HFFc6 (cell line): ENCODE results near the gene CAMK2G. TPM values are rescaled to one million over a fixed set of nuclear protein-coding genes. Genes with fewer than 3 reads are reported as not detected.

Experiments used
- DNase-seq: peaks from one replicate; pipeline ENCODE4 v3.0.0-alpha.2; 2018
- H3K27ac Mint-ChIP-seq: 2 replicates; pipeline ENCODE4 v1.8.0; 2020; ENCODE audit warnings: mild to moderate bottlenecking, mixed read lengths
- H3K27me3 Mint-ChIP-seq: 2 replicates; pipeline ENCODE4 v1.8.0; 2021; ENCODE audit warnings: mild to moderate bottlenecking, moderate library complexity, mixed read lengths; ENCODE audit not compliant: insufficient read depth
- H3K36me3 Mint-ChIP-seq: 2 replicates; pipeline ENCODE4 v1.8.0; 2021; ENCODE audit warnings: low read depth, mixed read lengths
- H3K4me1 Mint-ChIP-seq: 2 replicates; pipeline ENCODE4 v1.8.0; 2020; ENCODE audit warnings: low read depth, mixed read lengths
- H3K4me3 Mint-ChIP-seq: 2 replicates; pipeline ENCODE4 v1.8.0; 2020; ENCODE audit warnings: mild to moderate bottlenecking, moderate library complexity, mixed read lengths
- H3K9me3 Mint-ChIP-seq: 2 replicates; pipeline ENCODE4 v1.8.0; 2020; ENCODE audit warnings: mild to moderate bottlenecking, mixed read lengths
- CTCF ChIP-seq: fragments of 200-600 bp; sonication (generic); IDR thresholded peaks from 2 replicates; pipeline ENCODE4 v1.5.0; 2021; ENCODE audit warnings: antibody characterized with exemption, mild to moderate bottlenecking
- total RNA-seq, 6 experiments: library from RNA; stranded (reverse); fragmentation: NEBNext Ultra II Directional; extraction: Animal tissue kit (Norgen Biotek cat#: 25700); gene quantifications; 2 replicates in 1 of 6; 3 replicates in 5 of 6; pipeline ENCODE4 v1.2.3, GENCODE V29; 2021

The CAMK2G gene
- total RNA-seq, 6 experiments from 2014 or later: 24.6 to 33.1 (median 28.1) TPM

- Mint-ChIP-seq H3K27ac (peak within 1 kb of the TSS; percentile 98), H3K27me3 (peaks cover 2% of the 10 kb centered on the region), H3K9me3 (peaks cover 4% of the 10 kb centered on the region; the same call in 1 of the 2 replicates), H3K4me1 (peaks cover 71% of the 10 kb centered on the region), H3K36me3 (peaks cover 35% of the 10 kb centered on the region), H3K4me3 (peak within 1 kb of the TSS; percentile 95)
- TF ChIP-seq CTCF: no peak
- no peak for DNase-seq
These were observed 36.6 kb upstream of the CAMK2G start, which contains the start of gene PLAU for GRCh38 chr10:73910764-73911552. TSS of gene PLAU (plus strand) at chr10:73911132. CDS start at chr10:73911556, 424 bp downstream.

- Mint-ChIP-seq H3K36me3 (peaks cover 30% of the 10 kb centered on the region), H3K9me3 (peaks cover under 1% of the 10 kb centered on the region; the same call in 1 of the 2 replicates), H3K27me3 (peaks cover 2% of the 10 kb centered on the region), H3K27ac (peak overlapping the region; percentile 98), H3K4me1 (peaks cover 75% of the 10 kb centered on the region), H3K4me3 (peak overlapping the region; percentile 76)
- DNase-seq: no peak
- no peak for TF ChIP-seq CTCF
These were observed 36.0 kb upstream of the CAMK2G start for GRCh38 chr10:73910401-73910763.

- DNase-seq: no peak
- peaks cover 2% of the 10 kb centered on the region for H3K27me3 Mint-ChIP-seq
- peaks cover 22% of the 10 kb centered on the region for H3K36me3 Mint-ChIP-seq
- no peak for TF ChIP-seq CTCF
- no peaks in the 10 kb centered on the region for H3K9me3 Mint-ChIP-seq
- H3K4me1 Mint-ChIP-seq: peaks cover 72% of the 10 kb centered on the region
- H3K27ac Mint-ChIP-seq: peak overlapping the region; percentile 98
- peak overlapping the region; percentile 76 for H3K4me3 Mint-ChIP-seq
These were observed 35.3 kb upstream of the CAMK2G start for GRCh38 chr10:73909540-73910115.

GRCh38 chr10:73908853-73909539, 34.6 kb upstream of the CAMK2G start:
- peak; percentile 99 for DNase-seq
- Mint-ChIP-seq H3K27ac (peak overlapping the region; percentile 98), H3K4me3 (peak overlapping the region; percentile 67), H3K36me3 (peaks cover 16% of the 10 kb centered on the region), H3K27me3 (peaks cover 2% of the 10 kb centered on the region), H3K4me1 (peaks cover 70% of the 10 kb centered on the region), H3K9me3 (no peaks in the 10 kb centered on the region)
- TF ChIP-seq CTCF: no peak

DNA sequence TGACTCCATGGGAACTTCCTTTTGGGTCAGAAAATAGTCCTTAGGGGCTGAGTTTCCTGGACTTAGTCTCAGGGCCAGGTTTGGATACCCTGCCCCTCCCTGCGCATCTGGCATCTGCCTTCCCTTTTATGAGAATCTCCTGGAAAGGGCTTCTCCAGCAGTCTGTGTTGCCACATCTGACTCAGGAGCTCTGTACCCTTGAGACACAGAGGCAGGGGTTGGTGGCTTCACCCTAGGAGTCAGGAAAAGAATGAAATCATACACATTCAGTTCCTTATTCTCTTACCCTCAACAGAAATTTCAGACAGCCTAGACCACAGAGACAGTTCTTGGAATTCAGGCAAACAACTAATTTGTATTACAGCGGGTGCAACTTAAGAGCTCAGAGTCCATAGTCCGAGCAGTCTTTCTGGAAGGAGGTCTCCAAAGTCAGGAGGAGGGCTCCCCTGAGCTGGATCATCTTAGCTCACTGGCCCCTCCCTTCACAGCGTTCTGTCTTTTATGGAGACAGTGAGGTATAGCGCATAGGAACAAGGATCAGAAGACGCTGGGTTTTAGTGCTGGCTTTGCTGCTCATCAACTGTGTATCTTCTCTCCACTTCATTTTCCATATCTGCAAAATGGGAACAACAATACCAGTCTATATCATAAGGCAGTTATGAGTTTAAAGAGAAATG, 33.6 kb upstream of the CAMK2G start:
- peaks cover 70% of the 10 kb centered on the region for H3K4me1 Mint-ChIP-seq
- peaks cover 6% of the 10 kb centered on the region; the same call in 1 of the 2 replicates for H3K36me3 Mint-ChIP-seq
- no peak for TF ChIP-seq CTCF
- DNase-seq: no peak
- no peaks in the 10 kb centered on the region for H3K9me3 Mint-ChIP-seq
- peak overlapping the region; percentile 98 for H3K27ac Mint-ChIP-seq
- peaks cover 2% of the 10 kb centered on the region for H3K27me3 Mint-ChIP-seq
- H3K4me3 Mint-ChIP-seq: peak overlapping the region; percentile 13; the same call in 1 of the 2 replicates
